A549 (cell line): ENCODE data around the gene NEK7. TPM values are rescaled to one million over a fixed set of nuclear protein-coding genes. Genes with fewer than 3 reads are reported as not detected.

Source experiments
- ATAC-seq, 2 experiments: fragments of 200-7000 bp in 1 of 2; fragments of >200 bp in 1 of 2; cut with Nextera tagmentation in 1 of 2; cut with Tn5 transposase in 1 of 2; 3 replicates each; pipeline versions ENCODE4 v1.8.0 to v1.9.1; 2018 to 2020; ENCODE audit warnings: mild to moderate bottlenecking in 1 of 2, moderate library complexity in 1 of 2
- CTCF ChIA-PET: fragments of 300-600 bp; sonication (Branson Sonifier 250); formaldehyde crosslinking; extraction: SDS; loops from one replicate; lab custom pipeline; 2021; ENCODE audit warnings: antibody characterized with exemption, inconsistent platforms; lab: Yijun Ruan, JAX
- POLR2A ChIA-PET: fragments of 350-600 bp; formaldehyde crosslinking; extraction: SDS; loops from one replicate; lab custom pipeline; 2021; ENCODE audit warnings: antibody characterized with exemption, inconsistent platforms; lab: Yijun Ruan, JAX
- DNase-seq, 2 experiments: peaks; one replicate each; pipeline versions ENCODE4 v3.0.0 to v3.0.0-alpha.2; 2011 to 2016; ENCODE audit warnings: low read depth in 1 of 2, low spot score in 1 of 2
- FAIRE-seq: peaks from 2 replicates; lab custom pipeline; 2011; peaks lifted over from hg19 to GRCh38; lab: Jason Lieb, UNC
- H3K27ac ChIP-seq, 2 experiments: fragments of >200 bp; sonication (Bioruptor Twin); formaldehyde crosslinking; 3 replicates each; pipeline ENCODE4 v1.5.1; 2016 to 2017
- H3K4me1 ChIP-seq: fragments of >200 bp; sonication (Bioruptor Twin); formaldehyde crosslinking; 3 replicates; pipeline ENCODE4 v1.6.1; 2016
- H3K4me2 ChIP-seq: fragments of >200 bp; sonication (Bioruptor Twin); formaldehyde crosslinking; 3 replicates; pipeline ENCODE4 v1.6.1; 2016
- H3K4me3 ChIP-seq: fragments of >200 bp; sonication (Bioruptor Twin); formaldehyde crosslinking; 3 replicates; pipeline ENCODE4 v1.5.1; 2016
- H3K9me3 ChIP-seq: fragments of >200 bp; sonication (Bioruptor Twin); formaldehyde crosslinking; 3 replicates; pipeline ENCODE4 v1.6.1; 2016
- BCL3 ChIP-seq: fragments of >200 bp; sonication (Bioruptor Twin); formaldehyde crosslinking; IDR thresholded peaks from 3 replicates; pipeline ENCODE4 v1.6.1; 2016
- CBX8 ChIP-seq: fragments of 200-600 bp; sonication (generic); IDR thresholded peaks from 2 replicates; pipeline ENCODE4 v1.6.1; 2016
- ELK1 ChIP-seq: fragments of 150-350 bp; IDR thresholded peaks from 2 replicates; pipeline ENCODE4 v1.6.1; 2014; ENCODE audit warnings: low read depth, mild to moderate bottlenecking, low read length
- EP300 ChIP-seq, 2 experiments: fragments of >200 bp; sonication (Bioruptor Twin); formaldehyde crosslinking; IDR thresholded peaks; 2 replicates in 1 of 2; 3 replicates in 1 of 2; pipeline ENCODE4 v1.6.1; 2016 to 2017
- ESRRA ChIP-seq: fragments of 150-350 bp; IDR thresholded peaks from 2 replicates; pipeline ENCODE4 v1.6.1; 2014; ENCODE audit warnings: mild to moderate bottlenecking, low read length, borderline replicate concordance
- HOXA7 ChIP-seq: fragments of 250-450 bp; sonication (Bioruptor Pico); IDR thresholded peaks from 2 replicates; pipeline ENCODE4 v1.5.0; 2020; ENCODE audit warnings: mild to moderate bottlenecking, moderate library complexity
- KDM5A ChIP-seq: fragments of 200-600 bp; sonication (generic); IDR thresholded peaks from 2 replicates; pipeline ENCODE4 v1.6.1; 2016; ENCODE audit warnings: antibody characterized with exemption, mild to moderate bottlenecking
- MAFK ChIP-seq: fragments of 450-650 bp; IDR thresholded peaks from 2 replicates; pipeline ENCODE4 v1.6.1; 2014; ENCODE audit not compliant: partially characterized antibody
- PBX3 ChIP-seq: IDR thresholded peaks from 2 replicates; pipeline ENCODE4 v1.6.1; 2012
- RAD21 ChIP-seq, 2 experiments: fragments of >200 bp in 1 of 2; sonication (Bioruptor Twin) in 1 of 2; formaldehyde crosslinking in 1 of 2; IDR thresholded peaks in 1 of 2; conservative IDR thresholded peaks in 1 of 2; 2 replicates in 1 of 2; 3 replicates in 1 of 2; pipeline ENCODE4 v1.6.1; 2012 to 2018; ENCODE audit warnings: inconsistent platforms in 1 of 2
- RARB ChIP-seq: fragments of 250-450 bp; sonication (Bioruptor Pico); IDR thresholded peaks from 2 replicates; pipeline ENCODE4 v1.8.0; 2021; ENCODE audit warnings: mild to moderate bottlenecking, moderate library complexity
- REST ChIP-seq: fragments of 200-600 bp; sonication (generic); IDR thresholded peaks from 2 replicates; pipeline ENCODE4 v1.6.1; 2016; ENCODE audit warnings: antibody characterized with exemption, mild to moderate bottlenecking, moderate library complexity
- RFX5 ChIP-seq: fragments of 450-650 bp; IDR thresholded peaks from 2 replicates; pipeline ENCODE4 v1.7.1; 2014; ENCODE audit warnings: antibody characterized with exemption, mild to moderate bottlenecking, moderate library complexity
- TP53 ChIP-seq: fragments of 250-450 bp; sonication (Bioruptor Pico); IDR thresholded peaks from 2 replicates; pipeline ENCODE4 v1.5.0; 2021; ENCODE audit warnings: mild to moderate bottlenecking, moderate library complexity
- ZC3H11A ChIP-seq: fragments of 450-650 bp; IDR thresholded peaks from 2 replicates; pipeline ENCODE4 v1.6.1; 2014; ENCODE audit warnings: antibody characterized with exemption, mild to moderate bottlenecking
- ZSCAN20 ChIP-seq: fragments of 250-450 bp; sonication (Bioruptor Pico); IDR thresholded peaks from 2 replicates; pipeline ENCODE4 v1.8.0; 2022; ENCODE audit warnings: mild to moderate bottlenecking, moderate library complexity
- WGBS: methylation state at CpG from one replicate; pipeline ENCODE4 v1.1.6; 2017; ENCODE audit errors: missing lambda C conversion rate; 5-methylcytosine and 5-hydroxymethylcytosine counted together
- polyA plus RNA-seq, 4 experiments: library from polyadenylated mRNA; depleted of rRNA in 3 of 4; stranded (reverse); fragments of >200 nt; fragmentation: RNase III in 1 of 4; extraction: RNeasy Plus Mini Kit Qiagen cat#74134 plus additional on column Dnase treatment in 1 of 4; gene quantifications; 2 replicates in 3 of 4; 3 replicates in 1 of 4; pipeline ENCODE4 v1.2.3, GENCODE V29; 2011 to 2017

The NEK7 gene
- polyA plus RNA-seq, 2 of the 4 experiments (the other 2 are of a cell fraction) = 15.9 to 62.9 TPM

GRCh38 chr1:198270273-198270828 lies 113.6 kb downstream of the NEK7 start:
- WGBS = 25% methylated on average over 1 of the region's 1 CpG
- no peak overlapping the region for H3K4me2 ChIP-seq
- H3K4me3 ChIP-seq = no peak overlapping the region
- H3K27ac ChIP-seq = no peak overlapping the region
- ATAC-seq (no peak), FAIRE-seq (no peak), DNase-seq (no peak)
- ChIA-PET CTCF (interaction anchor here (2.1 kb wide), 1 partner anchor 9 kb away, joined by 5 read pairs; no protein-coding TSS in a partner anchor), POLR2A (no interaction called here)
- TF ChIP-seq MAFK (peak; percentile 51), ESRRA (no peak), TP53 (CRISPR knock-in tag) (no peak)
- peaks cover 20% of the 10 kb centered on the region; the same call in 2 of the 3 replicates for H3K4me1 ChIP-seq
- no peaks in the 10 kb centered on the region for H3K9me3 ChIP-seq

GRCh38 chr1:198271467-198271866 lies 114.7 kb downstream of the NEK7 start:
- FAIRE-seq (no peak), DNase-seq (no peak)
- no peak overlapping the region for H3K27ac ChIP-seq

More at GRCh38 chr1:198271467-198271866, 114.7 kb downstream of the NEK7 start:
- CTCF ChIA-PET = interaction anchor here (2.1 kb wide), 1 partner anchor 10 kb away, joined by 5 read pairs; no protein-coding TSS in a partner anchor
- Histone ChIP-seq H3K4me2 (no peak overlapping the region), H3K4me3 (no peak overlapping the region), H3K9me3 (no peaks in the 10 kb centered on the region), H3K4me1 (peaks cover 20% of the 10 kb centered on the region; the same call in 2 of the 3 replicates)
- ATAC-seq = no peak
- POLR2A ChIA-PET = no interaction called here
- no peak for TF ChIP-seq RFX5
- TF ChIP-seq RAD21 (conservative IDR thresholded peaks at IDR 0.05 in 1 of 2, IDR thresholded peaks at IDR 0.05 in 1 of 2) = no peak
- TF ChIP-seq CBX8 = no peak
- TF ChIP-seq REST = no peak
- no peak for TF ChIP-seq ZC3H11A
- no peak for TF ChIP-seq EP300 (IDR thresholded peaks at IDR 0.05)
- TF ChIP-seq KDM5A = no peak
- no peak for TF ChIP-seq ZSCAN20
- no peak for TF ChIP-seq RARB (CRISPR knock-in tag)
- TF ChIP-seq BCL3 = no peak
- TF ChIP-seq ELK1 = no peak
- no peak for TF ChIP-seq PBX3
- TF ChIP-seq HOXA7 (CRISPR knock-in tag) = no peak
- TF ChIP-seq, all 56 proteins: peak for 0
